Fibroblast of gingiva (primary cell): ENCODE measurements around the gene HAP1.
A peak's percentile ranks its signal among the peaks of the same experiment; 100 is the strongest.

Source experiments
- DNase-seq: peaks from one replicate; pipeline ENCODE4 v3.0.0-alpha.2; 2011; ENCODE audit warnings: low read depth

The HAP1 gene

GRCh38 chr17:41763327-41763726 lies 28.9 kb upstream of the HAP1 start:
- no peak for DNase-seq

GRCh38 chr17:41762841-41763240 lies 28.4 kb upstream of the HAP1 start:
- DNase-seq: no peak

- no peak for DNase-seq
Measured at GRCh38 chr17:41762391-41762790, 27.9 kb upstream of the HAP1 start.

- no peak for DNase-seq
Measured at GRCh38 chr17:41760878-41761277, 26.4 kb upstream of the HAP1 start.

GRCh38 chr17:41758601-41759000 lies 24.2 kb upstream of the HAP1 start:
- DNase-seq: no peak

GRCh38 chr17:41754066-41754465 lies 19.6 kb upstream of the HAP1 start:
- no peak for DNase-seq

- DNase-seq: no peak
Measured at GRCh38 chr17:41751288-41751687, 16.8 kb upstream of the HAP1 start.

GRCh38 chr17:41750862-41751261 lies 16.4 kb upstream of the HAP1 start:
- no peak for DNase-seq

GRCh38 chr17:41748275-41748674 lies 13.8 kb upstream of the HAP1 start:
- DNase-seq: no peak

- DNase-seq: no peak
Measured at GRCh38 chr17:41741709-41742108, 7.3 kb upstream of the HAP1 start.

- no peak for DNase-seq
Measured at GRCh38 chr17:41740506-41740905, 6.1 kb upstream of the HAP1 start.

- no peak for DNase-seq
Measured at GRCh38 chr17:41739661-41740352, 5.4 kb upstream of the HAP1 start.

GRCh38 chr17:41738801-41739112 lies 4.3 kb upstream of the HAP1 start:
- no peak for DNase-seq

GRCh38 chr17:41738077-41738800 lies 3.8 kb upstream of the HAP1 start:
- peak; percentile 60 for DNase-seq

GRCh38 chr17:41737680-41738023 lies 3.2 kb upstream of the HAP1 start:
- DNase-seq: no peak

GRCh38 chr17:41736983-41737679 lies 2.7 kb upstream of the HAP1 start:
- DNase-seq: no peak

- no peak for DNase-seq
Measured at GRCh38 chr17:41735744-41736143, 1.3 kb upstream of the HAP1 start.

- DNase-seq: no peak
Measured at GRCh38 chr17:41734949-41735313, 488 bp upstream of the HAP1 start.

GRCh38 chr17:41733348-41734138 lies 900 bp downstream of the HAP1 start:
- no peak for DNase-seq

GRCh38 chr17:41731836-41732235 lies 2.6 kb downstream of the HAP1 start:
- no peak for DNase-seq

- DNase-seq: no peak
Measured at GRCh38 chr17:41730479-41730878, 4.0 kb downstream of the HAP1 start.

GRCh38 chr17:41728056-41728455 lies 6.4 kb downstream of the HAP1 start:
- DNase-seq: no peak

GRCh38 chr17:41725134-41725533 lies 9.3 kb downstream of the HAP1 start:
- DNase-seq: no peak
